Eye (tissue), 1 donor: Measurements from ENCODE around the gene VGLL2.
A peak's percentile ranks its signal among the peaks of the same experiment; 100 is the strongest.
"Not testable (repeated sequence)": the region's sequence is repeated elsewhere in the genome, so short reads cannot be mapped to it uniquely, and the experiment has no call there.

Experiments
- DNase-seq: peaks from one replicate; pipeline ENCODE4 v3.0.0-alpha.2; 2015

Gene VGLL2

GRCh38 chr6:117265410-117266256, at the start of gene VGLL2:
Gene VGLL2 (plus strand): TSS chr6:117265558. CDS start chr6:117265764, 206 bp downstream.
- peak; percentile 87 for DNase-seq

GRCh38 chr6:117222861-117223260, 42.5 kb upstream of the VGLL2 start:
- DNase-seq = no peak

- DNase-seq = no peak
Measured at GRCh38 chr6:117226778-117227177, 38.6 kb upstream of the VGLL2 start.

GRCh38 chr6:117227245-117227962, 38.0 kb upstream of the VGLL2 start:
- DNase-seq = no peak

GRCh38 chr6:117228202-117228601, 37.2 kb upstream of the VGLL2 start:
- DNase-seq = no peak

- no peak for DNase-seq
Measured at GRCh38 chr6:117229870-117230269, 35.5 kb upstream of the VGLL2 start.

GRCh38 chr6:117231466-117231865, 33.9 kb upstream of the VGLL2 start:
- no peak for DNase-seq

- no peak for DNase-seq
Measured at GRCh38 chr6:117232196-117232595, 33.2 kb upstream of the VGLL2 start.

GRCh38 chr6:117233145-117233544, 32.2 kb upstream of the VGLL2 start:
- peak; percentile 5 for DNase-seq

- DNase-seq = no peak
Measured at GRCh38 chr6:117237561-117237960, 27.8 kb upstream of the VGLL2 start.

GRCh38 chr6:117244571-117244970, 20.8 kb upstream of the VGLL2 start:
- not testable (repeated sequence) for DNase-seq

GRCh38 chr6:117244979-117245378, 20.4 kb upstream of the VGLL2 start:
- DNase-seq = not testable (repeated sequence)

GRCh38 chr6:117253785-117254184, 11.6 kb upstream of the VGLL2 start:
- DNase-seq = no peak

GRCh38 chr6:117262799-117263198, 2.6 kb upstream of the VGLL2 start:
- DNase-seq = peak; percentile 55

- no peak for DNase-seq
Measured at GRCh38 chr6:117263353-117263927, 1.9 kb upstream of the VGLL2 start.

GRCh38 chr6:117264369-117264691, 1.0 kb upstream of the VGLL2 start:
- DNase-seq = no peak

GRCh38 chr6:117264692-117265409, 507 bp upstream of the VGLL2 start:
- DNase-seq = peak; percentile 80

GRCh38 chr6:117266257-117267053, 1.1 kb downstream of the VGLL2 start:
- DNase-seq = peak; percentile 67

- no peak for DNase-seq
Measured at GRCh38 chr6:117267054-117267347, 1.6 kb downstream of the VGLL2 start.

- DNase-seq = peak; percentile 45
Measured at GRCh38 chr6:117267766-117268534, 2.6 kb downstream of the VGLL2 start.

GRCh38 chr6:117268924-117269323, 3.6 kb downstream of the VGLL2 start:
- peak; percentile 55 for DNase-seq

- no peak for DNase-seq
Measured at GRCh38 chr6:117269638-117270054, 4.3 kb downstream of the VGLL2 start.
